Measurements from ENCODE around the gene OR2T10. TPM values are rescaled to one million over a fixed set of nuclear protein-coding genes. Genes with fewer than 3 reads are reported as not detected.

OR2T10 gene
- total and polyA plus RNA-seq, 2 of the 4 experiments (the other 2 are of a cell fraction), result not detected

DNA sequence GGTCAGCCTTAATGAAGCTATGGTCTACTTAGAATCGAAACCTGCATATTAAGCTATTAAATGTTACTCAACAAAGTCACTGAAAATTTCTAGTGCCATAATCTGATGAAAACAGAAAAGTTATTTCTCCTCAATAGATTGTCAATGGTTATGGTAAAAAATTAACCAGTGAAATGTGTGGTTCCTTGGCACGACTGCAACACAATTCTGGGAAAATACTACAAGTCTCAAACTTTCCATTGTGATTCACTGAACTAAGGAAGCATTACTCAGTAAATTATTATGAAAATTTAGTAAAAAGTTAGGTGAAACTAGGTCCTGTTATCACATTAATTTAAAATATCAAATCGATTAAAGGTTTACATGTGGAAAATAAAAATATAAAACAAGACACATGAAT is 12.8 kb upstream of the OR2T10 start:
- Histone ChIP-seq H2BK120ac (ENCODE audit: low read depth, low read length) (no peak overlapping the region), H3K9me3 (ENCODE audit: control insufficient read depth, insufficient read depth, low read length) (no peaks in the 10 kb centered on the region), H3K27ac (ENCODE audit: insufficient read depth, low read length) (no peak overlapping the region), H3K4me1 (ENCODE audit: control insufficient read depth, insufficient read depth, low read length) (no peaks in the 10 kb centered on the region), H4K91ac (ENCODE audit: insufficient read depth, low read depth, low read length) (no peak overlapping the region), H2AFZ (replicated peaks; ENCODE audit: low read length, poor library complexity) (no peak overlapping the region), H2BK5ac (ENCODE audit: low read depth, low read length, poor library complexity, severe bottlenecking) (no peak overlapping the region), H4K20me1 (ENCODE audit: insufficient read depth, low read length) (no peaks in the 10 kb centered on the region), H2AK9ac (replicated peaks; ENCODE audit: low read depth, low read length, poor library complexity) (no peak overlapping the region), H3K4me3 (ENCODE audit: insufficient read depth, low read depth, low read length) (no peak overlapping the region), H3K27me3 (ENCODE audit: control insufficient read depth, insufficient read depth, low read length) (no peaks in the 10 kb centered on the region), H2AK5ac (ENCODE audit: low read depth, low read length) (no peak overlapping the region), H3K4me2 (ENCODE audit: low read depth, low read length) (no peak overlapping the region), H4K8ac (ENCODE audit: low read depth in 2 of 2, low read length in 2 of 2) (no peak overlapping the region), H2BK15ac (ENCODE audit: low read depth, low read length) (no peak overlapping the region), H3K36me3 (ENCODE audit: control insufficient read depth, insufficient read depth, low read length) (no peaks in the 10 kb centered on the region), H3K18ac (ENCODE audit: low read depth, low read length) (no peak overlapping the region), H2BK20ac (ENCODE audit: low read depth, low read length) (no peak overlapping the region), H3K56ac (ENCODE audit: extremely low read depth, insufficient read depth, low read length) (no peak overlapping the region), H3K23ac (ENCODE audit: low read depth, low read length) (no peak overlapping the region), H3K14ac (replicated peaks; ENCODE audit: low read depth, low read length) (no peak overlapping the region), H3K9ac (ENCODE audit: low read depth, low read length) (no peak overlapping the region), H4K5ac (ENCODE audit: low read depth, low read length) (no peak overlapping the region), H3K79me1 (ENCODE audit: low read depth in 1 of 2, low read length in 2 of 2) (no peaks in the 10 kb centered on the region), H3K4ac (ENCODE audit: low read depth, low read length) (no peak overlapping the region), H3K9me1 (ENCODE audit: insufficient read depth, low read length) (no peaks in the 10 kb centered on the region)
- intact Hi-C loops (cut with micrococcal nuclease) (no loop called here), dilution Hi-C loops (cut with HindIII; ENCODE audit: low sequenced_read_pairs, unreplicated experiment) (no loop called here), in situ Hi-C loops (cut with MboI; ENCODE audit: low sequenced_read_pairs) (no loop called here)
- ATAC-seq (ENCODE audit: low read depth) (no peak), DNase-seq (no peak)
- ChIA-PET CTCF (no interaction called here), POLR2A (ENCODE audit: unreplicated experiment) (no interaction called here)
- WGBS, 2 experiments (ENCODE audit: extremely low coverage in 2 of 2, insufficient read length in 1 of 2), result no CpG with 5 or more reads among the region's 3 CpGs
- TF ChIP-seq MAZ (IDR thresholded peaks at IDR 0.05; ENCODE audit: borderline replicate concordance, low read depth, low read length) (no peak), RFX5 (IDR thresholded peaks at IDR 0.05; ENCODE audit: low read depth, low read length) (no peak), MAFK (IDR thresholded peaks at IDR 0.05; ENCODE audit: low read depth, low read length) (no peak), CEBPB (IDR thresholded peaks at IDR 0.05; ENCODE audit: low read depth, low read length) (no peak), POLR2A (IDR thresholded peaks at IDR 0.05; ENCODE audit: low read depth, low read length) (no peak), MXI1 (IDR thresholded peaks at IDR 0.05; ENCODE audit: borderline replicate concordance, low read depth, low read length) (no peak), RCOR1 (IDR thresholded peaks at IDR 0.05; ENCODE audit: insufficient replicate concordance, low read length) (no peak), FOS (IDR thresholded peaks at IDR 0.05; ENCODE audit: low read depth, low read length) (no peak), RAD21 (IDR thresholded peaks at IDR 0.05; ENCODE audit: low read length) (no peak), CTCF (conservative IDR thresholded peaks at IDR 0.05; ENCODE audit: low read depth, low read length) (no peak), NFE2L2 (IDR thresholded peaks at IDR 0.05; ENCODE audit: low read depth, low read length) (no peak), SMC3 (IDR thresholded peaks at IDR 0.05; ENCODE audit: low read depth, low read length) (no peak), CHD1 (IDR thresholded peaks at IDR 0.05; ENCODE audit: low read depth, low read length) (no peak), BHLHE40 (IDR thresholded peaks at IDR 0.05; ENCODE audit: low read depth, low read length) (no peak)
- TF ChIP-seq, protein P1, sequence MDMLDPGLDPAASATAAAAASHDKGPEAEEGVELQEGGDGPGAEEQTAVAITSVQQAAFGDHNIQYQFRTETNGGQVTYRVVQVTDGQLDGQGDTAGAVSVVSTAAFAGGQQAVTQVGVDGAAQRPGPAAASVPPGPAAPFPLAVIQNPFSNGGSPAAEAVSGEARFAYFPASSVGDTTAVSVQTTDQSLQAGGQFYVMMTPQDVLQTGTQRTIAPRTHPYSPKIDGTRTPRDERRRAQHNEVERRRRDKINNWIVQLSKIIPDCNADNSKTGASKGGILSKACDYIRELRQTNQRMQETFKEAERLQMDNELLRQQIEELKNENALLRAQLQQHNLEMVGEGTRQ (IDR thresholded peaks at IDR 0.05; ENCODE audit: low read depth, low read length), result no peak
- TF ChIP-seq, protein P2, sequence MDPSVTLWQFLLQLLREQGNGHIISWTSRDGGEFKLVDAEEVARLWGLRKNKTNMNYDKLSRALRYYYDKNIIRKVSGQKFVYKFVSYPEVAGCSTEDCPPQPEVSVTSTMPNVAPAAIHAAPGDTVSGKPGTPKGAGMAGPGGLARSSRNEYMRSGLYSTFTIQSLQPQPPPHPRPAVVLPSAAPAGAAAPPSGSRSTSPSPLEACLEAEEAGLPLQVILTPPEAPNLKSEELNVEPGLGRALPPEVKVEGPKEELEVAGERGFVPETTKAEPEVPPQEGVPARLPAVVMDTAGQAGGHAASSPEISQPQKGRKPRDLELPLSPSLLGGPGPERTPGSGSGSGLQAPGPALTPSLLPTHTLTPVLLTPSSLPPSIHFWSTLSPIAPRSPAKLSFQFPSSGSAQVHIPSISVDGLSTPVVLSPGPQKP (IDR thresholded peaks at IDR 0.05; ENCODE audit: borderline replicate concordance, low read depth, low read length), result no peak
- no TSS peak for BruUV-seq (replicated peaks)

Data from IMR-90 (cell line).